H1 (cell line): ENCODE results near the gene SEMA3F.

Experiments used
- ATF2 ChIP-seq: IDR thresholded peaks from 2 replicates; pipeline ENCODE4 v1.6.1; 2012; ENCODE audit warnings: low read length, inconsistent platforms
- CBX5 ChIP-seq: fragments of 300-800, 300-1000 bp; sonication (generic); IDR thresholded peaks from 2 replicates; pipeline ENCODE4 v1.7.1; 2016; ENCODE audit warnings: antibody characterized with exemption, low read length, low read depth
- CHD2 ChIP-seq: IDR thresholded peaks from 2 replicates; pipeline ENCODE4 v1.6.1; 2012; ENCODE audit warnings: low read length, improper control_type of control experiment
- EZH2 ChIP-seq: fragments of 200-600 bp; sonication (generic); IDR thresholded peaks from 2 replicates; pipeline ENCODE4 v1.7.1; 2012; ENCODE audit warnings: low read depth, mild to moderate bottlenecking, moderate library complexity, low read length, inconsistent platforms; ENCODE audit not compliant: severe bottlenecking
- GTF2F1 ChIP-seq: IDR thresholded peaks from 2 replicates; pipeline ENCODE4 v1.6.1; 2012; ENCODE audit warnings: low read depth, low read length, improper control_type of control experiment, borderline replicate concordance
- HDAC6 ChIP-seq: IDR thresholded peaks from one replicate; pipeline ENCODE4 v1.7.1; 2012; ENCODE audit warnings: low read depth, mild to moderate bottlenecking, inconsistent platforms, low read length, moderate library complexity
- MAX ChIP-seq: IDR thresholded peaks from 2 replicates; pipeline ENCODE4 v1.6.1; 2012; ENCODE audit warnings: inconsistent platforms
- RAD21 ChIP-seq, 2 experiments: IDR thresholded peaks in 1 of 2; conservative IDR thresholded peaks in 1 of 2; 2 replicates each; pipeline ENCODE4 v1.6.1; 2011; ENCODE audit warnings: low read depth in 2 of 2, low read length in 2 of 2, improper control_type of control experiment in 1 of 2, inconsistent platforms in 1 of 2, mild to moderate bottlenecking in 1 of 2, moderate library complexity in 1 of 2

- no peak for TF ChIP-seq HDAC6
- no peak for TF ChIP-seq GTF2F1
- no peak for TF ChIP-seq EZH2
- no peak for TF ChIP-seq MAX
- TF ChIP-seq CHD2, result no peak
- no peak for TF ChIP-seq RAD21 (IDR thresholded peaks at IDR 0.05 in 1 of 2, conservative IDR thresholded peaks at IDR 0.05 in 1 of 2; ENCODE audit: low read depth in 2 of 2, low read length in 2 of 2)
- no peak for TF ChIP-seq CBX5
- TF ChIP-seq ATF2, result no peak
Measured at GRCh38 chr3:50186096-50186495, 31.0 kb downstream of the SEMA3F start.
